Loucy (cell line): ENCODE data around the gene CELSR2.
A peak's percentile ranks its signal among the peaks of the same experiment; 100 is the strongest.

Source experiments
- H2AFZ ChIP-seq: fragments of 200-600 bp; sonication (generic); 2 replicates; pipeline ENCODE4 v1.6.0; 2016; ENCODE audit warnings: antibody characterized with exemption, mild to moderate bottlenecking, low read length, moderate library complexity
- H3F3A ChIP-seq: fragments of 200-600 bp; 2 replicates; pipeline ENCODE4 v1.6.0; 2016; ENCODE audit warnings: antibody characterized with exemption, low read depth, mild to moderate bottlenecking
- H3K27me3 ChIP-seq: fragments of 200-600 bp; sonication (generic); 2 replicates; pipeline ENCODE4 v1.6.1; 2014; ENCODE audit warnings: low read length, mild to moderate bottlenecking; ENCODE audit not compliant: insufficient read depth, poor library complexity, severe bottlenecking
- H3K36me3 ChIP-seq: fragments of 200-600 bp; sonication (generic); 2 replicates; pipeline ENCODE4 v1.6.1; 2016; ENCODE audit warnings: low read length; ENCODE audit not compliant: insufficient read depth
- H3K4me1 ChIP-seq: fragments of 200-600 bp; sonication (generic); 2 replicates; pipeline ENCODE4 v1.5.1; 2014; ENCODE audit warnings: low read length, mild to moderate bottlenecking; ENCODE audit not compliant: insufficient read depth, poor library complexity, severe bottlenecking
- H3K4me2 ChIP-seq: fragments of 200-600 bp; sonication (generic); 2 replicates; pipeline ENCODE4 v1.6.0; 2014; ENCODE audit warnings: antibody characterized with exemption, low read length, low read depth, mild to moderate bottlenecking; ENCODE audit not compliant: poor library complexity, severe bottlenecking
- H3K4me3 ChIP-seq: fragments of 200-600 bp; sonication (generic); 2 replicates; pipeline ENCODE4 v1.5.1; 2014; ENCODE audit warnings: low read length, mild to moderate bottlenecking, mixed read lengths; ENCODE audit not compliant: poor library complexity, severe bottlenecking
- H3K79me2 ChIP-seq: fragments of 200-600 bp; sonication (generic); 2 replicates; pipeline ENCODE4 v1.6.1; 2014; ENCODE audit warnings: low read length; ENCODE audit not compliant: insufficient read depth
- H3K9ac ChIP-seq: fragments of 200-600 bp; sonication (generic); 2 replicates; pipeline ENCODE4 v1.6.0; 2014; ENCODE audit warnings: mild to moderate bottlenecking, low read depth, low read length, moderate library complexity; ENCODE audit not compliant: poor library complexity, severe bottlenecking
- H3K9me2 ChIP-seq: fragments of 200-600 bp; sonication (generic); replicated peaks from 2 replicates; pipeline ENCODE4 v1.6.1; 2016; ENCODE audit warnings: low read depth, low read length, mixed read lengths
- H3K9me3 ChIP-seq: fragments of 200-600 bp; sonication (generic); 2 replicates; pipeline ENCODE4 v1.6.1; 2014; ENCODE audit warnings: mild to moderate bottlenecking, antibody characterized with exemption, low read length, low read depth; ENCODE audit not compliant: insufficient read depth
- H4K20me1 ChIP-seq: fragments of 200-600 bp; sonication (generic); 2 replicates; pipeline ENCODE4 v1.6.0; 2014; ENCODE audit warnings: antibody characterized with exemption, low read length, mild to moderate bottlenecking; ENCODE audit not compliant: insufficient read depth, poor library complexity, severe bottlenecking
- EZH2phosphoT487 ChIP-seq: fragments of 200-600 bp; IDR thresholded peaks from 2 replicates; pipeline ENCODE4 v1.6.1; 2018; ENCODE audit warnings: antibody characterized with exemption, mild to moderate bottlenecking, moderate library complexity, borderline replicate concordance
- TF ChIP-seq, protein P1 (sequence below): fragments of 200-600 bp; sonication (generic); conservative IDR thresholded peaks from 2 replicates; pipeline ENCODE4 v1.5.1; 2014; ENCODE audit warnings: mild to moderate bottlenecking, antibody characterized with exemption, low read length

CELSR2 gene

DNA sequence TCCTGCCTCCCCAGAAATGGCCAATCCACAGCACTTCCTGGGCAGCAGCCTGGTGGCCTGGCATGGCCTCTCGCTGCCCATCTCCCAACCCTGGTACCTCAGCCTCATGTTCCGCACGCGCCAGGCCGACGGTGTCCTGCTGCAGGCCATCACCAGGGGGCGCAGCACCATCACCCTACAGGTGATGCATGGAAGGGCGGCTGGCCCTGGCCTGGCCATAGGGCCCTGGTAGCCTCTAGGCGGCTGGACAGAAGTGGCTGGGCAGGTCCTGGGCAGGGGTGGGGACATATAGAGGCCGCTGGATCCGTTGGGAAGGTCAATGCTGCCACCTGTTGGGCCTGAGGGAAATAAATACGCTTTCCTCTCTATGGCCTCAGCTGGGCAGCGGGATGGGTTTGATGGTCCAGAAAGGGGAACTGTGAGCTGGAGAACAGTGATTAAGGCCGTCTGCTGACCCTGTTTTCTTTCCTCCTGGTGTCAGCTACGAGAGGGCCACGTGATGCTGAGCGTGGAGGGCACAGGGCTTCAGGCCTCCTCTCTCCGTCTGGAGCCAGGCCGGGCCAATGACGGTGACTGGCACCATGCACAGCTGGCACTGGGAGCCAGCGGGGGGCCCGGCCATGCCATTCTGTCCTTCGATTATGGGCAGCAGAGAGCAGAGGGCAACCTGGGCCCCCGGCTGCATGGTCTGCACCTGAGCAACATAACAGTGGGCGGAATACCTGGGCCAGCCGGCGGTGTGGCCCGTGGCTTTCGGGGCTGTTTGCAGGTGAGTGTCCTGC, 14.4 kb downstream of the CELSR2 start:
- no peaks in the 10 kb centered on the region for H3K36me3 ChIP-seq
- no peak overlapping the region for H3K9ac ChIP-seq
- H3K4me2 ChIP-seq = no peak overlapping the region
- no peaks in the 10 kb centered on the region for H3K27me3 ChIP-seq
- TF ChIP-seq, protein P1, sequence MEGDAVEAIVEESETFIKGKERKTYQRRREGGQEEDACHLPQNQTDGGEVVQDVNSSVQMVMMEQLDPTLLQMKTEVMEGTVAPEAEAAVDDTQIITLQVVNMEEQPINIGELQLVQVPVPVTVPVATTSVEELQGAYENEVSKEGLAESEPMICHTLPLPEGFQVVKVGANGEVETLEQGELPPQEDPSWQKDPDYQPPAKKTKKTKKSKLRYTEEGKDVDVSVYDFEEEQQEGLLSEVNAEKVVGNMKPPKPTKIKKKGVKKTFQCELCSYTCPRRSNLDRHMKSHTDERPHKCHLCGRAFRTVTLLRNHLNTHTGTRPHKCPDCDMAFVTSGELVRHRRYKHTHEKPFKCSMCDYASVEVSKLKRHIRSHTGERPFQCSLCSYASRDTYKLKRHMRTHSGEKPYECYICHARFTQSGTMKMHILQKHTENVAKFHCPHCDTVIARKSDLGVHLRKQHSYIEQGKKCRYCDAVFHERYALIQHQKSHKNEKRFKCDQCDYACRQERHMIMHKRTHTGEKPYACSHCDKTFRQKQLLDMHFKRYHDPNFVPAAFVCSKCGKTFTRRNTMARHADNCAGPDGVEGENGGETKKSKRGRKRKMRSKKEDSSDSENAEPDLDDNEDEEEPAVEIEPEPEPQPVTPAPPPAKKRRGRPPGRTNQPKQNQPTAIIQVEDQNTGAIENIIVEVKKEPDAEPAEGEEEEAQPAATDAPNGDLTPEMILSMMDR = peak; percentile 99
- TF ChIP-seq EZH2phosphoT487 = no peak
- H3K9me3 ChIP-seq = no peaks in the 10 kb centered on the region
- no peaks in the 10 kb centered on the region for H4K20me1 ChIP-seq
- no peak overlapping the region for H2AFZ ChIP-seq
- H3F3A ChIP-seq = no peaks in the 10 kb centered on the region
- H3K4me1 ChIP-seq = no peaks in the 10 kb centered on the region
- H3K4me3 ChIP-seq = no peak overlapping the region
- H3K9me2 ChIP-seq = no peaks in the 10 kb centered on the region
- no peaks in the 10 kb centered on the region for H3K79me2 ChIP-seq

DNA sequence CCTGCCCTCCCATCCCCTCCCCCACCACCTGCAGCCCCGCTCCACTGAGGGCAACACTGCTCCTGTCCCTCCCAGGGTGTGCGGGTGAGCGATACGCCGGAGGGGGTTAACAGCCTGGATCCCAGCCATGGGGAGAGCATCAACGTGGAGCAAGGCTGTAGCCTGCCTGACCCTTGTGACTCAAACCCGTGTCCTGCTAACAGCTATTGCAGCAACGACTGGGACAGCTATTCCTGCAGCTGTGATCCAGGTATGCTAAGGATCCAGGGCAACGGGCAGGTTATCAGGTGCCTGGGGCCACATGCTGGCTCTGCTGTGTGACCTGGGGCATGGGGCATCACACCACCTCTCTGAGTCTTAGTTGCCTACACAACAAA, 15.0 kb downstream of the CELSR2 start:
- Histone ChIP-seq H3K4me1 (no peaks in the 10 kb centered on the region), H2AFZ (no peak overlapping the region), H3K9me2 (no peaks in the 10 kb centered on the region), H3K4me2 (no peak overlapping the region), H3F3A (no peaks in the 10 kb centered on the region), H3K9me3 (no peaks in the 10 kb centered on the region), H4K20me1 (no peaks in the 10 kb centered on the region), H3K79me2 (no peaks in the 10 kb centered on the region), H3K36me3 (no peaks in the 10 kb centered on the region), H3K4me3 (no peak overlapping the region), H3K27me3 (no peaks in the 10 kb centered on the region), H3K9ac (no peak overlapping the region)
- no peak for TF ChIP-seq EZH2phosphoT487
- TF ChIP-seq, protein P1 = no peak

DNA sequence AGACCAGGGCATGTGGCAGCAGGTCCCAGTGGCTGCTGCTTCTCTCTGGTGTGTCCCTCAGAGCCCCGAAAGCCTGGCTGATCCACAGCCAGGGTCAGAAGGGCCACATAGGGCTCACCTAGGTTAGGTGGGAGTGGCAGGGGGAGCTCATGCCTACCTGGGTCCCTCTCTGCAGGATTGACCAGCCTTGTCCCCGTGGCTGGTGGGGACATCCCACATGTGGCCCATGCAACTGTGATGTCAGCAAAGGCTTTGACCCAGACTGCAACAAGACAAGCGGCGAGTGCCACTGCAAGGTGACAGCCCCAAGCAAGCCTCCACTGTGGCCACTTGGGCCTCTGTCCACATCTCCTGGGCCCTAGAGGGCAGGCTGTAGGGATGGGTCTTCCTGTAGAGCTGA, 15.7 kb downstream of the CELSR2 start:
- H3K9me3 ChIP-seq = no peaks in the 10 kb centered on the region
- no peaks in the 10 kb centered on the region for H3K27me3 ChIP-seq
- no peaks in the 10 kb centered on the region for H3F3A ChIP-seq
- H3K4me3 ChIP-seq = no peak overlapping the region
- no peak for TF ChIP-seq EZH2phosphoT487
- TF ChIP-seq, protein P1 = no peak
- no peak overlapping the region for H3K9ac ChIP-seq
- H3K79me2 ChIP-seq = no peaks in the 10 kb centered on the region
- H4K20me1 ChIP-seq = no peaks in the 10 kb centered on the region
- H2AFZ ChIP-seq = no peak overlapping the region
- H3K4me2 ChIP-seq = no peak overlapping the region
- H3K9me2 ChIP-seq = no peaks in the 10 kb centered on the region
- no peaks in the 10 kb centered on the region for H3K4me1 ChIP-seq
- no peaks in the 10 kb centered on the region for H3K36me3 ChIP-seq
